HFF-Myc (cell line): ENCODE measurements around the gene A3GALT2.

Experiments used
- DNase-seq: peaks from one replicate; pipeline ENCODE4 v3.0.0-alpha.2; 2011; ENCODE audit warnings: low read depth; ENCODE audit errors: extremely low read depth
- H3K4me3 ChIP-seq: replicated peaks from 2 replicates; pipeline ENCODE4 v1.5.1; 2011; ENCODE audit warnings: low read depth, mild to moderate bottlenecking, control low read depth, low read length
- CTCF ChIP-seq: IDR thresholded peaks from 2 replicates; pipeline ENCODE4 v1.5.1; 2012; ENCODE audit warnings: mild to moderate bottlenecking, low read depth, low read length, control low read depth; ENCODE audit errors: missing control alignments

Gene A3GALT2

GRCh38 chr1:33257207-33257771, 63.6 kb downstream of the A3GALT2 start:
- H3K4me3 ChIP-seq: peak overlapping the region; percentile 57
- no peak for DNase-seq
- TF ChIP-seq CTCF: no peak
